ENCODE data around the gene KRT86. TPM values are rescaled to one million over a fixed set of nuclear protein-coding genes. Genes with fewer than 3 reads are reported as not detected.
"Not testable (repeated sequence)": the region's sequence is repeated elsewhere in the genome, so short reads cannot be mapped to it uniquely, and the experiment has no call there.

Gene KRT86
- total RNA-seq, 1 experiment from 2014 or later = not detected

DNA sequence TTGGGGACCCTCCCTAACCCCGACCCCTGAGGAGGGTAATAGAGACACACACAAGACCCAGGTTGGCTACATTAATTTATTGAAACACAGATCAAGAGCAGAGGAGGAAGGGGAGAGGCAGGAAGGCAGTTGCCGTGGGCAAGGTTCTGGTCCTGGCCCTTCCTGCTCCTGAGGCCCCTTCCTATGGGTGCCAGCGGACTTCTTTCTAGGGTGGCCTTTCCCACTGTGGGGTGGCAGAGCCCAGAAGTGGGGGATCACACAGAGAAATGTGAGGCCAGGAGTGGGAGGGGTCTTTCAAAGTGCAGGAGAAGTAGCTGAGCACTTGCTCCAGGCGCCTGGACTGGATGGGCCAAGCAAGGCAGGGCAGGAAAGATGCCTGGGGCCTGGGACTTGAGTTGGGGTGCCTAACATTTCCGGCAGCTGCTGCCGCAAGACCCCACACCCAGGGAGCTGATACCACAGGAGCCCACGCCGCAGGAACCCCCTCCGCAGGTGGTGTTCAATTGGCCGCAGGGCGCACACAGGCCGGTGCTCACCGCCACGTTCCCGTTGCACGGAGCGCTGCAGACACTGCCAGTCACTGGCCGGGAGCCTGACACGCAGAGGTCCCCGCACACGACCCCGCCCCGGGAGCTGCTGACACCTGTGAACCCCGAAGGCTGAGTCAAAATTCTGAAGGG lies 11.5 kb downstream of the KRT86 start:
- DNase-seq (ENCODE audit: low spot score) = no peak
- in situ Hi-C loops (cut with HindIII; ENCODE audit: low sequenced_read_pairs) = no loop called here

DNA sequence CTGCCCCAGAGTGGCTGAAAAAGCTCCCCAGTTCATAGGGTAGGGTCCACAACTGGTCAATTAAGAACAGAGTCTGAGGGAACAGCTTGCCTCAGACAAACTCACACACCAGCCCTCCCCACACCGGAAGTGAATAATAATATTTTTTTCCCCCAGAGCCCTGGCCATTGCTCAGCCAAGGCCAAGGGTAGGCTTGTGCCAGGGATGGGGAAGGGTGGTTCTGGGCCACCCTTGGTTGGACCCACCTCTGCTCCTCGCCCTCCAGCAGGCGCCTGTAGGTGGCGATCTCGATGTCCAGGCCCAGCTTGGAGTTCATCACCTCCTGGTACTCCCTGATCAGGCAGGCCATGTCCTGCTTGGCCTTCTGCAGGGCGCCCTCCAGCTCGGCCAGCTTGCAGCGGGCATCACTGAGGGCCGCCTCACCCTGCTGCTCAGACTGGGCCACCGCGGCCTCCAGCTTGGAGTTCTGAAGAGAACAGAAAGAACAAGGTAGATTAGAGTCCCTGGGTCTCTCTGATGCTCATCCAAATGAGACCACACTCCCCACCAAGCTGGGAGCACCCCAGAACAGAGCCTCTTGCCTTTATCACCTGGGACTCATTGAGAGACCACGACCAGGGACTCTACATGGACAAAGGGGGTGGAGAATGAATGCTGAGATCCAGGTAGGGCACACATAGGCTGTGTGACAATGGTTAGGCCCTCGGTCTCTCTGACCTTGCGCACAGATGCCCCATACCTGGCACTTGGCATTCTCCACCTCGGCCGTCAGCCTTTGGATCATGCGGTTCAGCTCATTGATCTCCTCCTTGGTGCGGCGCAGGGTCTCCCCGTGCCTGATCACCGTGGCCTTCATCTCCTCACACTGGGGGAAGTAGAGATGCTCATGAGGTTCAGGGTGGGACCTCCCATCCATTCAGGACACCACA lies 12.7 kb downstream of the KRT86 start:
- DNase-seq (ENCODE audit: low spot score); in situ Hi-C loops (cut with HindIII; ENCODE audit: low sequenced_read_pairs): not testable (repeated sequence)

DNA sequence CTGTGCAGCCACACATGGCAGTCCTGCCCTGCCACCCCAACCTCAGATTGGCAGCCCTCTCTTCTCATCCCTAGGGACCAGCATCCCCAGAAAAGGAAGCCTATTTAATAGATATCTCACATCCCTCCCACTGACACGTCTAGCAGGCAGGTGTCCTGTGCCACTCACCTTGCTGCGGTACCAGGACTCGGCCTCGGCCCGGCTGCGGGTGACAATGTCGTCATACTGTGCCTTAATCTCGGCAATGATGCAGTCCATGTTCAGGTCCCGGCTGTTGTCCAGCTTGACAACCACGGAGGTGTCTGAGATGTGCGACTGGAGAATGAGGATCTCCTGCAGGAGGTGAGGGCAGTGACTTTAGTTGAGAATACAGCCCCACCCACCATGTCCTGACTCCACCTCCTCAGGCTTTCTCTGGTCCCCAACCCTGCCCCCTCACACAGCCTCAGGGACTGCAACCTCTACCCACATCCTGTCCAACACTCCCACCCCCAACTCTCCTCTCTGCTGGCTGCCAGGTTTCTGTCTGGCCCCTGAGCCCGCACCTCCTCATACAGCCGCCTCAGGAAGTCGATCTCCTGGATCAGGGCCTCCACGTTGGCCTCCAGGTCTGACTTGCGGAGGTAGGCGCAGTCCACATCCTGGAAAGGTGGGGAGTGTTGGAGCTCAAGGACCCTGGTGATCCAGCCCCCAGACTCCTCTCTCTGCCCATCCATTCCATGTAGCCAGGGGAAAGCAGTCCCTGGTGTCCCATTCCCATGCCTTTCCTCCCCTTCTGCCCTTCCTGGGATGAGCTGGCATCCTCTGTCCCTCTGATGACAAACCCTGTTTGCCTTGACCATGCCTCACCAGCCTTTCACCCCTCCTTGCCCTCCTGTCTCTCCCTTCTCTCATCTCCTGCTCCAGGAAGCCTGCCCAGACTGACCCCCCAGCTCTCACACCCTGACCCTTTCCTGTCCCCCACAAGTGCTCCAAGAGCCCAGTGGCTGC lies 13.7 kb downstream of the KRT86 start:
- in situ Hi-C loops (cut with HindIII; ENCODE audit: low sequenced_read_pairs); DNase-seq (ENCODE audit: low spot score): not testable (repeated sequence)

DNA sequence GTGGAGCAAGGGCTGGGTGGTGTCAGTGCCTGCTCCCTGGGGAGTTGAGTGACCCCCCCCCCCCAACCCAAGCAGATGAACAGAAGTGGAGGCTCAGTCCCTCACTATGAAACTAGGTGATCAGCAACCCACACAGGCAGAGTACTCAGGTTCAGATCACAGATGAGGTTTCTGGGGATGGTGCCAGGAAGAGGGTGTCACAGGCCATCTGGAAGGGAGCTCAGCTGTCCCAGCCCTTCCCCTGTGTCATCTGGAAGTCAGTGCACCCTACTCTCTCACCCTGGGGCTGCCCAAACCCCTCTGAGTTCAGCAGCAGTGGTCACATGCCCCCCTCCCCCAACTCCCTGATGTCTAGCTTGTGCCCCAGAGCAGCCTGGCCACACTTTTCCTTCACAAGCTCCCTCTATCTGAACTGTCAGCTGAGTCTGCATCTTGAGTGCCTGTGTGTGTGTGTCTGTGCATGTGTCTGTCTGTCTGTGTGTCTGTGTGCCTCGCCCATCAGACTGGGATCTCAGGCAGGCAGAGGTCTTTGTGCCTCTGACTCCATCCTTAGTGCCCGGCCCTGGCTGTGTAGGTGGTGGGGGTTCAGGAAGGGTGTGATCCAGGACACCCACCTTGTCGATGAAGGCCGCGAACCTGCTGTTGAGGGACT lies 16.2 kb downstream of the KRT86 start:
- in situ Hi-C loops (cut with HindIII; ENCODE audit: low sequenced_read_pairs); DNase-seq (ENCODE audit: low spot score): not testable (repeated sequence)

DNA sequence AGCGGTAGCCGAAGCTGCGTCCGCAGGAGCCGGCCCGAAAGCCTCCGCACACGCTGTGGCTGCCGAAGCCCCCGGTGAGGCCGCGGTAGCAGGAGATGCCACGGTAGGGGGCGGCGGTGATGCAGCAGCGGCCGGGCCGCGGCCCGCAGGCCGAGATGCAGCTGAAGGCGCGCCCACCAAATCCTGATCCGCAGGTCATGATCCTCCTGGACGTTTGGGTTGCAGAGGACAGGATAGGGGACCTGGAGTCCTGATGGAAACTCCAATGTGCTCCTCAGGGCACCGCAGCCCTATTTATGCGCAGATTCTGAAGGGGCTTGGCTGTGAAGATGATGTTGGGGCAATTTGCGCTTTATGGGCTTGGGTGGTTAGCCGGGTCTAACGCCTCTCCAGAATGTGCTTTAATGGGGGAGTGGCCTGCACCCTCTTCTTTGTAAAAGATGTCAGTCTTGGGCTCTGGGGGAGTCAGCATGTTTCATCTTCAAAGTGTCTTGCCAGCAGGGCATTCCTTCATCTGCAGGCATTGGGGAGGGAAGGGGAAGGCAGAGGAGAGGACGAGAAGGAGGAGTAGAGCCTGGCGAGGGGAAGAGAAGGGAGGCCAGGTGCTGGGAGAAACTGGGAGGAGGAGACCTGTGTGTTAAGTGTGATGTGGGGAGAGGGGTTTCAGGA lies 17.0 kb downstream of the KRT86 start, which contains the start of gene KRT81:
KRT81 (minus strand) TSS at position 268 of the 669 bp plus-strand sequence; CDS start at position 199, 69 bp downstream.
- DNase-seq (ENCODE audit: low spot score) = no peak

DNA sequence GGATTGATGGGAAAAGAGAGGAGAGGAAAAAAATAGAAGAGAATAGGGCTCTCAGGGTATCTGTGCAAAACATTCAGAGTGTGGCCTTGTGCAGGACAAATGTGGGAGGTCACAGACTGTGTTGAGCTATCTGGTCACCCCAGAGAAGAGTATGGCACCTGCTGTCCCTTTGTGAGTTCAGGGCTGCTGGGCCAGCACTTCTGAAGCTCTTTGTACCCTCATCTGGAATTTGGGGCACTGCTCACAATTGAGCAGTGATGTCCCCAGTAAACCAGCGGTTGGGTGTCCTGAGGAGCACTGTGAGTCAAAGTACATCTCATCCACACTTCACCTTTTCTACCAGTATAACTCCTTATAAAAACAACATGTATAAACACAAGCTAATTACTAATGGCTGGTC lies 19.5 kb downstream of the KRT86 start:
- no peak for DNase-seq (ENCODE audit: low spot score)
- in situ Hi-C loops (cut with HindIII; ENCODE audit: low sequenced_read_pairs) = no loop called here

More for the DNA sequence above, 17.0 kb downstream of the KRT86 start, which contains the start of gene KRT81:
- in situ Hi-C loops (cut with HindIII; ENCODE audit: low sequenced_read_pairs) = no loop called here

DNA sequence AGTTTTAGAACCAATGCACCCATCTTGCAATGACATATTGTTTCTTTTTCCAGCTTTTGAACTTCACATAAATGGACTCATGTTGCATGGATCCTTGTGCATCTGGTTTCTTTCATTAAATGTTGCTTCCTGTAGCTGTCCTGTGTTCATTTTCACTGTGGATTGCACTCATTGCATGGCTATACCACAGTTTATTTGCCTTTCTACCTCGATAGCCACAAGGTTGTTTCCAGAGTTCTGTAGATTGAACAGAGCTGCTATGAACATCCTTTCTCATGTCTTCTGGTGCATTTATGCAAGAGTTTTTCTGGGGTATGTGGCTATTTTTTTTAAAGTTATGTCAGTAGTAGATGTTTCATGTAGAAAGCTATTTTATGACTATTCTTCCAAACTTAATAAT lies 20.4 kb downstream of the KRT86 start:
- no peak for DNase-seq (ENCODE audit: low spot score)
- in situ Hi-C loops (cut with HindIII; ENCODE audit: low sequenced_read_pairs) = no loop called here

DNA sequence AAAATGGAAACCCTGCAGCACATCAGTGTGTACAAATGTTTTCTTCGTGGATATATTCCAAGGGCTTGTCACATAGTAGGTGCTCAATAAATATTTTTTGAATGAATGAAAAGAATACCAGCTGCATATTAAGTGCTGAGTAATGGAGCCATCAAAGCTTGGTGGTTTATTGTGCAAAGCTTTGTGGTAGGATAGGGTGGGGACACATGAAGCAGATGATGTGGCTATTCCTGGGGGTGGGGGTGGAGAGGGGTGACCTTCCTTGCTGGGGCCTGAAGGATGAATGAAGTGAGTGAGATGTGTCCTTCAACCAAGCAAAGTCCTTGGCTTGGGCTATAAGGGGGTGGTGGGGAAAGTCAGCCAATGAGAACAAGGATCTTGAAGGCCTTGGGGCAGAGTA lies 21.2 kb downstream of the KRT86 start:
- DNase-seq (ENCODE audit: low spot score) = no peak
- in situ Hi-C loops (cut with HindIII; ENCODE audit: low sequenced_read_pairs) = no loop called here

DNA sequence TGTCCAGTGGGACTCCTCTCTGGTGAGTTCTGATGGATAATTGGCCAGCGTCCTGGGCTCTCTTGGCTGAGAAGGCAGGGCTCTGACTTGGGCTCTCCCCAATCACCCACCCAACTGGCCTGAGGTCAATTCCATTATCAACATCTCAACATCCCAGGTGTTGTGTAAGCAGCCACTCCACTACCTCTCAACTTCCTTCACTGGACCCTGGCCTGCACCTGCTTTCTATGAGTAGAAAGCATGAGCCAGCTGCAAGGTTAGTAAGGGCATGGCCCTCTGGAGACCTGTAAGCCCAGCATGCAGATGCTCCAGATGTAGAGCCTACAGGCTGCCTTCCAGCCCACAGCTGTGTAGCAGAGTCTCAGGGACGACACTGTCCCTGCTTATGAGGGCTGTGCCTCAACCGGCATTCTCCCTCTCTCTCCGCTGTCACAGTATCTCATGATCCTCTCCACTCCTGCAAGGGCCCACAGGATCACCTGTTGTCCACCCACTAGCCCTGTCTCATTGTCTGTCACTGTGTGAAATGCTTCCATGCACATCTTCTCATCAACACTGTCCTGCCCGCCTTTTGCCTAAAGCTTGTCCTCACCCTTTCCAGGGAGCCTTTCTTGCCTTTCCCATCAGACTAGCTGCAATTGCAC lies 22.2 kb downstream of the KRT86 start:
- DNase-seq (ENCODE audit: low spot score) = no peak
- in situ Hi-C loops (cut with HindIII; ENCODE audit: low sequenced_read_pairs) = no loop called here

DNA sequence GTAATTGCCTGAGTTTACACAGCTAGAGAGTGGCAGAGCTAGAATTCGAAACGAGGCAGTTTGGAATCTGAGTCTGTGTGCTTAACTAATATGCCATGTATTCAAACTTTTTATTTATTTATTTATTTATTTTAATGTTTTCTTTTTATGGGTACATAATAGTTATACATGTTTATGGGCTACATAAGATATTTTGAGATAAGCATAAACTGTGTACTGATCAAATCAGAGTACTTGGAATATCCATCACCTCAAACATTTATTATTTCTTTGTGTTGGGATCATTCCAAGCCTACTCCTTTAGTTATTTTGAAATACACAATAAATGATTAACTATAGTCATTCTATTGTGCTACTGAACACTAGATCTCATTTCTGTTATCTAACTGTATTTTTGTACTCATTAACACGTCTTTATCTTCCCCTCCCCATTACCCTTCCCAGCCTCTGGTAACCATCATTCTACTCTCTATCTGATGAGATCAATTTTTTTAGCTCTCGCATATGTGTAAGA lies 24.3 kb downstream of the KRT86 start:
- no peak for DNase-seq (ENCODE audit: low spot score)
- in situ Hi-C loops (cut with HindIII; ENCODE audit: low sequenced_read_pairs) = no loop called here

DNA sequence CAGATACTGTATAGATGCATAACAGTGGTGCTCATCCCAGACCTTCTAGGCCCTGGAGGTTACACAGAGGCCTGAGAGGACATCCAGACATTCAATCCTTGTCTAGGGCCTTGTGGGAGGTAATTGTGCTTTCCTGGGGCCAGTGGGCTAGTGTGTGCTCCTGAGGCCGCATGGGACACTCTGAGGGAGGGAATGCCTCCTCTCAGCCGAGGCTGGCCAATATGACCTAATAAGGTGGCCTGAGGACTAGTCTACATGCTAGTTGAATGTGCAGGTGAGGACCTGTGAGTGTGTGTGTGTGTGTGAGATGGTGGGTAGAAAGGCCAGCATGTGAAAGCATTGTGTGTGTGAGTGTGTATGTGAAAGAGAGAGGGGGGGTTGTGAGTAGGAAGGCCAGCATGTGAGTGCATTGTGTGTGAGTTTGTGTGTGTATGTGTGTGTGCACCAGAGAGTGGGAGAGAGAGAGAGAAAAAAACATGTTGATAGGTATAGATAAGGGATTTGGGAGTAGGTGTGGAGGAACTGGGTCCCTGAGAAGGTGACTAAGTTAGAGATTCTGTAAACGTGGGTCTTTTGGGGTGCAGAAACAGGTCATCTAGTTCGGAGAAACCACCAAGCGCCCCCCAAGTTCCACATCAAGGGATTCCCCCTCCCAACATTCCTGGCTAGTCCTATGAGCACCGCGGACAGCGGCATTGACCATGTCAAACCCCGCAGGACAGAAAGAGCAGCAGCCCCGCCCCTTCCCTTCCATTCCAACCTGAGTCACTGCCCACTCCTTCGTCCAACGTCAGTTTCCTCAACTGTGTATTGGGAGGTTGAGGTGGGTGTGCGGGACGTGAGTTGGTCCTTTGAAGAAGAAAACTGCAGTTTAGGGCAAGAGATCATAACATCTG lies 26.6 kb downstream of the KRT86 start:
- in situ Hi-C loops (cut with HindIII; ENCODE audit: low sequenced_read_pairs) = no loop called here
- no peak for DNase-seq (ENCODE audit: low spot score)

DNA sequence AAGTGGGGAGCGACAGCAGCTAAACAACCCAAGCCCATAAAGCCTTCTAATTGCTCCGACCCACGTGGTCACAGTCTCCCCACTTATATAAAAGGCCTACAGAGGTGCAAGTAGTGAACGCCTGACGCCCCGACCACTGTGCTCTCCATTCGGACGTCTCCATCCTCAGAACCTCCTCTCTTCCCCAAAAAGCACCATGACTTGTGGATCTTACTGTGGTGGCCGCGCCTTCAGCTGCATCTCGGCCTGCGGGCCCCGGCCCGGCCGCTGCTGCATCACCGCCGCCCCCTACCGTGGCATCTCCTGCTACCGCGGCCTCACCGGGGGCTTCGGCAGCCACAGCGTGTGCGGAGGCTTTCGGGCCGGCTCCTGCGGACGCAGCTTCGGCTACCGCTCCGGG lies 27.3 kb downstream of the KRT86 start:
- in situ Hi-C loops (cut with HindIII; ENCODE audit: low sequenced_read_pairs); DNase-seq (ENCODE audit: low spot score): not testable (repeated sequence)

DNA sequence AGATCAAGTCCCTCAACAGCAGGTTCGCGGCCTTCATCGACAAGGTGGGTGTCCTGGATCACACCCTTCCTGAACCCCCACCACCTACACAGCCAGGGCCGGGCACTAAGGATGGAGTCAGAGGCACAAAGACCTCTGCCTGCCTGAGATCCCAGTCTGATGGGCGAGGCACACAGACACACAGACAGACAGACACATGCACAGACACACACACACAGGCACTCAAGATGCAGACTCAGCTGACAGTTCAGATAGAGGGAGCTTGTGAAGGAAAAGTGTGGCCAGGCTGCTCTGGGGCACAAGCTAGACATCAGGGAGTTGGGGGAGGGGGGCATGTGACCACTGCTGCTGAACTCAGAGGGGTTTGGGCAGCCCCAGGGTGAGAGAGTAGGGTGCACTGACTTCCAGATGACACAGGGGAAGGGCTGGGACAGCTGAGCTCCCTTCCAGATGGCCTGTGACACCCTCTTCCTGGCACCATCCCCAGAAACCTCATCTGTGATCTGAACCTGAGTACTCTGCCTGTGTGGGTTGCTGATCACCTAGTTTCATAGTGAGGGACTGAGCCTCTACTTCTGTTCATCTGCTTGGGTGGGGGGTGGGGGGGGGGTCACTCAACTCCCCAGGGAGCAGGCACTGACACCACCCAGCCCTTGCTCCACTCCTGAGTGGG lies 27.9 kb downstream of the KRT86 start:
- DNase-seq (ENCODE audit: low spot score); in situ Hi-C loops (cut with HindIII; ENCODE audit: low sequenced_read_pairs): not testable (repeated sequence)

DNA sequence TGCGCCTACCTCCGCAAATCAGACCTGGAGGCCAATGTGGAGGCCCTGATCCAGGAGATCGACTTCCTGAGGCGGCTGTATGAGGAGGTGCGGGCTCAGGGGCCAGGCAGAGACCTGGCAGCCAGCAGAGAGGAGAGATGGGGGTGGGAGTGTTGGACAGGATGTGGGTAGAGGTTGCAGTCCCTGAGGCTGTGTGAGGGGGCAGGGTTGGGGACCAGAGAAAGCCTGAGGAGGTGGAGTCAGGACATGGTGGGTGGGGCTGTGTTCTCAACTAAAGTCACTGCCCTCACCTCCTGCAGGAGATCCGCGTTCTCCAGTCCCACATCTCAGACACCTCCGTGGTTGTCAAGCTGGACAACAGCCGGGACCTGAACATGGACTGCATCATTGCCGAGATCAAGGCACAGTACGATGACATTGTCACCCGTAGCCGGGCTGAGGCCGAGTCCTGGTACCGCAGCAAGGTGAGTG lies 30.5 kb downstream of the KRT86 start:
- DNase-seq (ENCODE audit: low spot score); in situ Hi-C loops (cut with HindIII; ENCODE audit: low sequenced_read_pairs): not testable (repeated sequence)

DNA sequence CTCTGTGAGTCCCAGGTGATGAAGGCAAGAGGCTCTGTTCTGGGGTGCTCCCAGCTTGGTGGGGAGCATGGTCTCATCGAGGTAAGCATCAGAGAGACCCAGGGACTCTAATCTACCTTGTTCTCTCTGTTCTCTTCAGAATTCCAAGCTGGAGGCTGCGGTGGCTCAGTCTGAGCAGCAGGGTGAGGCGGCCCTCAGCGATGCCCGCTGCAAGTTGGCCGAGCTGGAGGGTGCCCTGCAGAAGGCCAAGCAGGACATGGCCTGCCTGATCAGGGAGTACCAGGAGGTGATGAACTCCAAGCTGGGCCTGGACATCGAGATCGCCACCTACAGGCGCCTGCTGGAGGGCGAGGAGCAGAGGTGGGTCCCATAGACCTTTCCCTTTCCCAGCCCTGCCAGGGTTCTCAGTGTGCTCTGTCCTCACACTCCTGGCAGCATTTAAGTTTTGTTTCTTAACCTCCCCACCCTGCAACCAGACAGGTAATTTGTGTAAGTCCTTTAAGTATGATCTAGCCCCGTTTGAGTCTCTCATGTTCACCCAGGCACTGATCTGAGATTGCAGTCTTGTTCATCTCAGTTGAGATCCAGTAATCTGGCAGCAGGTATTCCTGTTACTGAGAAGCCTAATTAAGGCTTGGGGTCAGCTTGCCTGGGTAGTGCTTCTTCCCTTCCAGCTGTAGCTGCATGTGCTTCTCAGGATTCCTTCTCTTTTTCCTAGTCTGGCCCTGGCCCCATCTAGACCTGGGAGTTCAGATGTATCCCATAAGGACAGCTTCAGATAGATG lies 31.7 kb downstream of the KRT86 start:
- DNase-seq (ENCODE audit: low spot score) = no peak
- in situ Hi-C loops (cut with HindIII; ENCODE audit: low sequenced_read_pairs) = no loop called here
